Smooth muscle cell (in vitro differentiated cells): ENCODE results near the gene ATG10. TPM values are rescaled to one million over a fixed set of nuclear protein-coding genes. Genes with fewer than 3 reads are reported as not detected.

ENCODE experiments used
- polyA plus RNA-seq: library from polyadenylated mRNA; unstranded; fragments of >200 nt; fragmentation: Nextera tagmentation; extraction: Ambion mirVana; gene quantifications from 2 replicates; pipeline ENCODE4 v1.2.1, GENCODE V29; 2016
- small RNA-seq: library from RNA; depleted of rRNA; stranded (forward); fragments of <200 nt; gene quantifications from one replicate; pipeline ENCODE3, GENCODE V24; 2014
- total RNA-seq: library from RNA; depleted of rRNA; stranded (reverse); fragments of >200 nt; gene quantifications from 2 replicates; pipeline ENCODE4 v1.2.3, GENCODE V29; 2014

ATG10 gene
- total and polyA plus RNA-seq, 2 experiments from 2014 or later, result 7.2 to 12.5 TPM

Small RNAs within 50 kb of the gene (small RNA-seq; reads per million reads assigned to genes)
- gene AC010598.1, result not detected
- gene RN7SL378P, result not detected

Other genes with a start within 250 kb of the ATG10 start
- 21.1 and 48.0 TPM in 2 replicates for gene SSBP2, start 220.9 kb upstream of the ATG10 start, total RNA-seq
- 33.3 and 44.0 TPM in 2 replicates for gene SSBP2, start 220.9 kb upstream of the ATG10 start, polyA plus RNA-seq